Progenitor cell of endocrine pancreas (in vitro differentiated cells): ENCODE data around the gene GOLGA8H. TPM values are rescaled to one million over a fixed set of nuclear protein-coding genes. Genes with fewer than 3 reads are reported as not detected.
A peak's percentile ranks its signal among the peaks of the same experiment; 100 is the strongest.
"Not testable (repeated sequence)": the region's sequence is repeated elsewhere in the genome, so short reads cannot be mapped to it uniquely, and the experiment has no call there.

Source experiments
- DNase-seq: peaks from one replicate; pipeline ENCODE4 v3.0.0; 2021; ENCODE audit warnings: low spot score; ENCODE audit not compliant: unreplicated experiment
- H3K27ac Mint-ChIP-seq: 2 replicates; pipeline ENCODE4 v1.8.0; 2021; ENCODE audit warnings: mild to moderate bottlenecking, moderate library complexity, mixed read lengths
- H3K27me3 Mint-ChIP-seq: 2 replicates; pipeline ENCODE4 v1.8.0; 2021; ENCODE audit warnings: mixed read lengths
- H3K36me3 Mint-ChIP-seq: 2 replicates; pipeline ENCODE4 v1.8.0; 2022; ENCODE audit warnings: mixed read lengths; ENCODE audit not compliant: insufficient read depth
- H3K4me1 Mint-ChIP-seq: 2 replicates; pipeline ENCODE4 v1.8.0; 2021; ENCODE audit warnings: low read depth, mixed read lengths
- H3K4me3 Mint-ChIP-seq: 2 replicates; pipeline ENCODE4 v1.8.0; 2021; ENCODE audit warnings: low read depth, mild to moderate bottlenecking, moderate library complexity, mixed read lengths
- H3K9me3 Mint-ChIP-seq: 2 replicates; pipeline ENCODE4 v1.8.0; 2021; ENCODE audit warnings: low read depth, mixed read lengths
- long read RNA-seq: library from polyadenylated mRNA; unstranded; transcript quantifications from one replicate; pipeline ENCODE4 v2.0.0, GENCODE V29; 2020
- total RNA-seq: library from RNA; stranded (reverse); gene quantifications from 2 replicates; pipeline ENCODE4 v1.2.1, GENCODE V29; 2021
- TF ChIP-seq, protein P1 (sequence below): fragments of 200-600 bp; sonication (generic); IDR thresholded peaks from one replicate; pipeline ENCODE4 v1.5.0; 2021; ENCODE audit warnings: antibody characterized with exemption, mild to moderate bottlenecking; ENCODE audit not compliant: unreplicated experiment

Gene GOLGA8H, protein sequence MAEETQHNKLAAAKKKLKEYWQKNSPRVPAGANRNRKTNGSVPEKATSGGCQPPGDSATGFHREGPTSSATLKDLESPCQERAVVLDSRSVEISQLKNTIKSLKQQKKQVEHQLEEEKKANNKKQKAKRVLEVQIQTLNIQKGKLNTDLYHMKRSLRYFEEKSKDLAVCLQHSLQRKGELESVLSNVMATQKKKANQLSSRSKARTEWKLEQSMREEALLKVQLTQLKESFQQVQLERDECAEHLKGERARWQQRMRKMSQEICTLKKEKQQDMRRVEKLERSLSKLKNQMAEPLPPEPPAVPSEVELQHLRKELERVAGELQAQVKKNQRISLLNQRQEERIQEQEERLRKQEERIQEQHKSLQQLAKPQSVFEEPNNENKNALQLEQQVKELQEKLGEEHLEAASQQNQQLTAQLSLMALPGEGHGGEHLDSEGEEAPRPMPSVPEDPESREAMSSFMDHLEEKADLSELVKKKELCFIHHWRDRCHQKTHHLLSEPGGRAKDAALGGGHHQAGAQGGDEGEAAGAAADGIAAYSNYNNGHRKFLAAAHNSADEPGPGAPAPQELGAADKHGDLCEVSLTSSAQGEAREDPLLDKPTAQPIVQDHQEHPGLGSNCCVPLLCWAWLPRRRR
- 0.27 and 0.34 TPM in 2 replicates for total RNA-seq
- long read RNA-seq, partial matches to known transcripts: 0 of 1 reads
- long read RNA-seq, other reads (novel, unspliced or antisense): 1 of 1 reads

DNA sequence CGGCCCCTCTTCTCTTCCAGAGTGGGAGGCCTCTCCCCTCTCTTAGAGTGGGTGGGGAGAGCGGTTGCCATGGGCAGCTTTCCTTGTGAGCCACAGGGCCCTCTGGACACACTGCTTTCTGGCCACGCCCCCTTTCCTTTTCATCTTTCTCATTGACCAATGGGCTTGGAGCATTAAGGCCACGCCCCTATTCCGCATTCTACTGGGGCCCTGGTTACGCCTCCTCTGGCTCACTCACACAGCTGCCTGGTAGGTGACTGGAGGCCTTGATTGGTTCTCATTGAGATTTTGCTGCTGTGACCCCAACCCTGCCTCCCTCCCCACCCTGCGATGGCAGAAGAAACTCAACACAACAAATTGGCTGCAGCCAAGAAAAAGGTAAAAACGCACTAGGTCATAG lies at the start of gene GOLGA8H:
Gene GOLGA8H (plus strand): TSS at position 233 of the 400 bp plus-strand sequence. CDS start 98 bp downstream, at position 331.
- H3K27me3 Mint-ChIP-seq, H3K27ac Mint-ChIP-seq, H3K36me3 Mint-ChIP-seq, H3K9me3 Mint-ChIP-seq, H3K4me1 Mint-ChIP-seq, H3K4me3 Mint-ChIP-seq, DNase-seq: not testable (repeated sequence)

DNA sequence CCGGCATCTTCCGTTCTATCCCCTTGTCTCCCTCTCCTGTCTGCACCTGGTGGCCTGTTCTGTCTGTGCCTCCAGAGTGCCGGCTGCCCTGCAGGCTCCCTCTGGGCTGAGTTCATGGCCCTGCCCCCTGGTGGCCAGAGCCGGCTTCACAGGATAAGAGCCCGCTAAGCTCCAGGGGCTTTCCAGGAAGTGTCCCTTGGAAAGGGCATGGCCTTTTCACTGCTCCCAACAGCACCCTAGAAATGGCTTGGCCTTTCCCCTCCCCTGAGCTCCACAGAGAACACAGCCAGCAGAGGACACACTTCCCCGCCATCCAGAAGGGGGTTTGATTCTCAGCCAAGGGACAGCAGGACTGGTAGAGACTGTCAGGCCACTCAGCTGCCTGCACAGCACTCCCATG lies 36.9 kb upstream of the GOLGA8H start:
- TF ChIP-seq, protein P1, sequence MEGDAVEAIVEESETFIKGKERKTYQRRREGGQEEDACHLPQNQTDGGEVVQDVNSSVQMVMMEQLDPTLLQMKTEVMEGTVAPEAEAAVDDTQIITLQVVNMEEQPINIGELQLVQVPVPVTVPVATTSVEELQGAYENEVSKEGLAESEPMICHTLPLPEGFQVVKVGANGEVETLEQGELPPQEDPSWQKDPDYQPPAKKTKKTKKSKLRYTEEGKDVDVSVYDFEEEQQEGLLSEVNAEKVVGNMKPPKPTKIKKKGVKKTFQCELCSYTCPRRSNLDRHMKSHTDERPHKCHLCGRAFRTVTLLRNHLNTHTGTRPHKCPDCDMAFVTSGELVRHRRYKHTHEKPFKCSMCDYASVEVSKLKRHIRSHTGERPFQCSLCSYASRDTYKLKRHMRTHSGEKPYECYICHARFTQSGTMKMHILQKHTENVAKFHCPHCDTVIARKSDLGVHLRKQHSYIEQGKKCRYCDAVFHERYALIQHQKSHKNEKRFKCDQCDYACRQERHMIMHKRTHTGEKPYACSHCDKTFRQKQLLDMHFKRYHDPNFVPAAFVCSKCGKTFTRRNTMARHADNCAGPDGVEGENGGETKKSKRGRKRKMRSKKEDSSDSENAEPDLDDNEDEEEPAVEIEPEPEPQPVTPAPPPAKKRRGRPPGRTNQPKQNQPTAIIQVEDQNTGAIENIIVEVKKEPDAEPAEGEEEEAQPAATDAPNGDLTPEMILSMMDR: peak; percentile 41
- not testable (repeated sequence) for H3K27me3 Mint-ChIP-seq, H3K27ac Mint-ChIP-seq, H3K4me1 Mint-ChIP-seq, H3K4me3 Mint-ChIP-seq, H3K36me3 Mint-ChIP-seq, H3K9me3 Mint-ChIP-seq
- DNase-seq: peak; percentile 10

DNA sequence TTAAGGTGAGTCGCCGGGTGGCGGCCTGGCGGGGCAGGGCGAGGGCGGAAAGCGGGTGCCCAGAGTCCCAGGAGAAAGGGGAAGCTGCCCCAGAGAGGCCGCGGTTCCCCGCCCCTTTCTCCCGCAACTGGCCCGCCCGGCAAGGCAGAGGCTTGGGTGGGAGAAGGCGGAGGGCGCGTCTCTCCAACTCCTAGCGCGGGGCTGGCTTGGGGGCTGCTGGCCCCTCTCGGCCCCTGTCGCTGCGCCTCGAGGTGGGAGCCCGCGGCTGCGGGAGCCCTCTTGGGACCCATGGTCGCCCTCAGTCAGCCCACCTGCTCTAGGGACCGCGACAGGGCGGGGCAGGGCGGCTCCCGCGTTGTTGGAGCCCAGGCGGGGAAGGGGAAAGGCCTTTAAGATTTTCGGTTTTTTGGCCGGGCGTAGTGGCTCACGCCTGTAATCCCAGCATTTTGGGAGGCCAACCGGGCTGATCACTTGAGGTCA lies 30.8 kb upstream of the GOLGA8H start:
- not testable (repeated sequence) for H3K27me3 Mint-ChIP-seq, H3K27ac Mint-ChIP-seq, H3K36me3 Mint-ChIP-seq, H3K9me3 Mint-ChIP-seq, H3K4me3 Mint-ChIP-seq, H3K4me1 Mint-ChIP-seq, DNase-seq

DNA sequence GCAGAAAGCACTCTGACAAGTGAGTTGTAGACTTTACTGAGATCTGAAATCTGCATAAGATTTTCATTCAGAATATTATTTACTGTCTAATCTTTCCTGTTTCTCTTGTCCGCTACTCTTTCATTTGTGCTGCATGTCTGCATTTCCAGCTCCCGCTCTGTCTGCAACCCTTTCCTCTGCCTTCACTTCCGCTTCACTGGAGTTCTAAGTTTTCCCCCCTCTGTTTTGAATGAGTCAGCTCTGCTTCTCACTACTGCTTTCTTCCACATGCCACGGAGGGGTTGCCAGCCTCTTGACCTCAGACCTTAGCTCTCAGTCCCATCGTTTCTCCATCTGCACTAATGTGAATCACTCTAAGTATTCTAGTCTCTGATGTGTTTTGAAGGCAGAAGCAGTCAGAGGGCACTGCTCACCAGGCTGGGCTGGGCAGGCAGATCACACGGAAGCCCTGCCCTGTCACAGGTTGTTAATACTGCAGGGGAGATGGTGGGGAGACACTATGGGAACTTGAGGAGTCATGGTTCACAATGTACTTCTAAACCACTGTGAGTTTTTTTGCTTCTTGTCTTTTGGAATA lies 24.3 kb upstream of the GOLGA8H start:
- not testable (repeated sequence) for H3K4me3 Mint-ChIP-seq, DNase-seq, H3K9me3 Mint-ChIP-seq, H3K27me3 Mint-ChIP-seq, H3K27ac Mint-ChIP-seq, H3K36me3 Mint-ChIP-seq, H3K4me1 Mint-ChIP-seq

DNA sequence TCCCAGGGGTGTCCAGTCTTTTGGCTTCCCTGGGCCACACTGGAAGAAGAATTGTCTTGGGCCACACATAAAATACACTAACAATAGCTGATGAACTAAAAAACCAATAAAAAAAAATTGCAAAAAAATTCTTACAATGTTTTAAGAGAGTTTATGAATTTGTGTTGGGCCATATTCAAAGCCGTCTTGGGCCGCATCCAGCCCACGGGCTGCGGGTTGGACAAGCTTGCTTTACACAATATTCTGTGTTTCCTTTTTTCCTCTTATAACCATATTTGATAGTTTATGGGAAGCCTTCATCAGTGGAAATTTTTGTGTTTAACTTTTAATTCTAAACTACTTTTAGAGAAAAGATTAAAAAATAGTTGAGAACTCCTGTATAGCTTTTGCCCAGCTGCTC lies 23.1 kb upstream of the GOLGA8H start:
- not testable (repeated sequence) for H3K36me3 Mint-ChIP-seq, DNase-seq, H3K27me3 Mint-ChIP-seq, H3K9me3 Mint-ChIP-seq, H3K4me1 Mint-ChIP-seq, H3K27ac Mint-ChIP-seq, H3K4me3 Mint-ChIP-seq

DNA sequence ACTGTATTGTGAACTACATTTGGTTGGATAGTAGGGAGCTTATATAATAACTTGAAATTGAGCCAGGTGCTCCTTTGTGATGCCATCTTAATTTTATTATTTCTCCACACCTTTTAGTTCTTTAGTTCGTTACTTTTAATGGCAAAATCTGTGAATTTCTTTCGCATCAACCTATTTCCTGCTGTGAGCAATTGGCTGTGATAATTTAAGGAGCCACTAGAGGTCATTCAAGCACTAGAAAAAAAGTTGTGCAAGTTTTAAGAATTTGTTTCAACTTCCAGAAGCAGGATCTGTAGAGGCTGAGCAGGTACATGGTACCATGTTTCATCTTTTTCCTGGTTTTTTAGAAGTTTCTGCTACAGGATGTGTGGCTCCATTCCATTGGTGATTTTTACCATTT lies 4.9 kb upstream of the GOLGA8H start:
- not testable (repeated sequence) for H3K36me3 Mint-ChIP-seq, H3K9me3 Mint-ChIP-seq, H3K27me3 Mint-ChIP-seq, H3K27ac Mint-ChIP-seq, DNase-seq, H3K4me3 Mint-ChIP-seq, H3K4me1 Mint-ChIP-seq
- TF ChIP-seq, protein P1: peak; percentile 42

DNA sequence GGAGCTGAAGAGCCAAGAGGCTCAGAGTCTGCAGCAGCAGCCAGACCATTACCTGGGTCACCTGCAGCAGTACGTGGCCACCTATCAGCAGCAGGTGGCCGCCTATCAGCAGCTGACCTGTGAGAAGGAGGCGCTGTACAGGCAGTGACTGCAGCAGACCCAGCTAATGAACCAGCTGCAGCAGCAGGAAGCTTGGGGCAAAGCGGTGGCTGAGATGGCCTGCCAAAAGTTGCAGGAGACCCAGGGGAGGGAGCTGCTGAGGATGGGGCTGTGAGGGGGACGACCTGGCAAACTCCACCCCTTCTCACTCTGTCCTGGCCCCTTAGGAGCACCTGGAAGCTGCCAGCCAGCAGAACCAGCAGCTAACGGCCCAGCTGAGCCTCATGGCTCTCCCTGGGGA lies 8.4 kb downstream of the GOLGA8H start:
- H3K36me3 Mint-ChIP-seq, H3K4me1 Mint-ChIP-seq, H3K4me3 Mint-ChIP-seq, DNase-seq, H3K27ac Mint-ChIP-seq, H3K9me3 Mint-ChIP-seq, H3K27me3 Mint-ChIP-seq: not testable (repeated sequence)
